Panc1 (cell line): ENCODE results near the gene LPAR4.

Experiments used
- POLR2AphosphoS5 ChIP-seq: IDR thresholded peaks from 2 replicates; pipeline ENCODE4 v1.6.1; 2012; ENCODE audit warnings: mild to moderate bottlenecking, low read depth, low read length, moderate library complexity
- TF ChIP-seq, protein P1 (sequence below): fragments of 450-650 bp; IDR thresholded peaks from 2 replicates; pipeline ENCODE4 v1.5.1; 2017; ENCODE audit warnings: mild to moderate bottlenecking

DNA sequence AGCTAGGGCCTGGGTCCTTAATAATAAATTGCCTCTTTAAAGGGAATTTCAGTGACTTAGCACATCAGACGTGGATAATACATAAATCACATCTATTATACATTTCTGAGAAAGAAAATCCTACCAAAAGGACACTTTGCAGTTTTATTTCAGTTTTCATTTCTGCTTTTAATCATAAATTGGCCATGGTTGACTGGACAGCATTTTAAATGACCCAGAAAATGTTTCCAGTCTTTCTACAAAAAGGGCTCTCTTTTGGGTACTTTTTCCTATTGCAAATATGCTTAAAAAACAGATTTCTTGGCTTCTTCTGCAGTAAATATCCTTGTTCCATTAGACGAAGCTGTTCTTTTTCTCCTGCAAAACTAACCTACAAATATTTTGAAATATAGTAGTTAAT is 41.4 kb upstream of the LPAR4 start:
- TF ChIP-seq, protein P1, sequence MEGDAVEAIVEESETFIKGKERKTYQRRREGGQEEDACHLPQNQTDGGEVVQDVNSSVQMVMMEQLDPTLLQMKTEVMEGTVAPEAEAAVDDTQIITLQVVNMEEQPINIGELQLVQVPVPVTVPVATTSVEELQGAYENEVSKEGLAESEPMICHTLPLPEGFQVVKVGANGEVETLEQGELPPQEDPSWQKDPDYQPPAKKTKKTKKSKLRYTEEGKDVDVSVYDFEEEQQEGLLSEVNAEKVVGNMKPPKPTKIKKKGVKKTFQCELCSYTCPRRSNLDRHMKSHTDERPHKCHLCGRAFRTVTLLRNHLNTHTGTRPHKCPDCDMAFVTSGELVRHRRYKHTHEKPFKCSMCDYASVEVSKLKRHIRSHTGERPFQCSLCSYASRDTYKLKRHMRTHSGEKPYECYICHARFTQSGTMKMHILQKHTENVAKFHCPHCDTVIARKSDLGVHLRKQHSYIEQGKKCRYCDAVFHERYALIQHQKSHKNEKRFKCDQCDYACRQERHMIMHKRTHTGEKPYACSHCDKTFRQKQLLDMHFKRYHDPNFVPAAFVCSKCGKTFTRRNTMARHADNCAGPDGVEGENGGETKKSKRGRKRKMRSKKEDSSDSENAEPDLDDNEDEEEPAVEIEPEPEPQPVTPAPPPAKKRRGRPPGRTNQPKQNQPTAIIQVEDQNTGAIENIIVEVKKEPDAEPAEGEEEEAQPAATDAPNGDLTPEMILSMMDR: no peak
- no peak for TF ChIP-seq POLR2AphosphoS5
